GM12892 (cell line): ENCODE measurements around the gene PREX1.

Experiments
- DNase-seq: peaks from one replicate; pipeline ENCODE4 v3.0.0; 2011; ENCODE audit not compliant: insufficient read length
- FAIRE-seq: peaks from 2 replicates; lab custom pipeline; 2011; peaks lifted over from hg19 to GRCh38; lab: Jason Lieb, UNC
- POLR2A ChIP-seq: IDR thresholded peaks from 2 replicates; pipeline ENCODE4 v1.6.1; 2011; ENCODE audit warnings: low read depth, low read length, control low read depth
- POLR2AphosphoS5 ChIP-seq: IDR thresholded peaks from 2 replicates; pipeline ENCODE4 v1.6.1; 2011; ENCODE audit warnings: low read depth, low read length, control low read depth
- TAF1 ChIP-seq: IDR thresholded peaks from 2 replicates; pipeline ENCODE4 v1.6.1; 2011; ENCODE audit warnings: low read depth, mild to moderate bottlenecking, control low read depth, low read length, borderline replicate concordance

Gene PREX1

GRCh38 chr20:48748556-48748955 is 79.2 kb downstream of the PREX1 start:
- TF ChIP-seq POLR2A (no peak), POLR2AphosphoS5 (no peak), TAF1 (no peak)
- DNase-seq (no peak), FAIRE-seq (no peak)

DNA sequence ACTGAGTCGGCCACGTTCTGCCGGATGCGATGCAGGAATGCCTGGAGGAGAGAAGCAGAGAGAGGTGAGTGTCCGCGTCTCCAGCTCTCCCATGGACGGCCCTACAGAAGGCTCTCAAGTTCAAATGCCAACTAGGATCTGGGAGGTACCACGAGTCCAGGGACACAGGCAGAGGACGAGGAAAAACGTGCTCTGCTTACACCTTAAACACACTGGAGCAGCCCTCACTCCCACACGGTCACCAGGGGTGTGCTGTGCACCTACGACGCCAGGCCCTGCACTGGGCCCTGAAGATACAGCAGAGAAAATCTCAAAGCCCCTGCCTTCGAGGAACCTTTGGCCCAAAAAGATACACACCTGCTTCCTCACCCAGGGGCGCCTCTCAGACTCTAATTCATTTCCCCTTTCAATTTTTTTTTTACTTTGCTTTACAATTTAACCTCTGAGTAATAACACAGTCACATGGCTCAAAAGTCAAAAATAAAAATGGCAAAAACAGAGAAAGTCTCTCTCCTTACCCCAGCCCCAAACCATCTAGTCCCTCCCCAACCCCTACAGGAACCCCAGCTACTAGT is 79.9 kb downstream of the PREX1 start:
- TF ChIP-seq POLR2A: no peak
- no peak for TF ChIP-seq TAF1
- no peak for TF ChIP-seq POLR2AphosphoS5
- DNase-seq (no peak), FAIRE-seq (no peak)

DNA sequence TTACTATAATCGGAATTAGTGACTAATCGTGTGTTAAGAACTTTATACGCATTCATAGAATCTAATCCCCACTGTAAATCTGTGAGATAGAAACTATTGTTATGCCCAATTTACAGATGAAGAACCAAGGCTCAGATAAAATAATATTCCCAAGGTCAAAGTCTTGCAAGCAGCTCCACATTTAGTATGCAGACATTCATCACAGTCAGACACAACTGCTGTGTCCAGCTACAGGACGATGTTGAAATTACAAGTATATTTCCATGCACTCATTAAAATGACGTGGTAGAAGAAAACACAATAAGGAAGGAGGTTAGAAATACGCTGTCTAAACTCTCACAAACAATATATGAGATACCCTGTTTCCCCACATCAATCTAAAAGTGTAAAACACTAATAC is 82.5 kb downstream of the PREX1 start:
- no peak for DNase-seq
- no peak for TF ChIP-seq TAF1
- TF ChIP-seq POLR2AphosphoS5: no peak
- TF ChIP-seq POLR2A: no peak
- no peak for FAIRE-seq

- FAIRE-seq: no peak
- TF ChIP-seq TAF1 (no peak), POLR2A (no peak), POLR2AphosphoS5 (no peak)
- DNase-seq: no peak
Observed at GRCh38 chr20:48744515-48744914, 83.3 kb downstream of the PREX1 start.

GRCh38 chr20:48743807-48744206 is 84.0 kb downstream of the PREX1 start:
- FAIRE-seq (no peak), DNase-seq (no peak)
- TF ChIP-seq POLR2AphosphoS5 (no peak), TAF1 (no peak), POLR2A (no peak)

DNA sequence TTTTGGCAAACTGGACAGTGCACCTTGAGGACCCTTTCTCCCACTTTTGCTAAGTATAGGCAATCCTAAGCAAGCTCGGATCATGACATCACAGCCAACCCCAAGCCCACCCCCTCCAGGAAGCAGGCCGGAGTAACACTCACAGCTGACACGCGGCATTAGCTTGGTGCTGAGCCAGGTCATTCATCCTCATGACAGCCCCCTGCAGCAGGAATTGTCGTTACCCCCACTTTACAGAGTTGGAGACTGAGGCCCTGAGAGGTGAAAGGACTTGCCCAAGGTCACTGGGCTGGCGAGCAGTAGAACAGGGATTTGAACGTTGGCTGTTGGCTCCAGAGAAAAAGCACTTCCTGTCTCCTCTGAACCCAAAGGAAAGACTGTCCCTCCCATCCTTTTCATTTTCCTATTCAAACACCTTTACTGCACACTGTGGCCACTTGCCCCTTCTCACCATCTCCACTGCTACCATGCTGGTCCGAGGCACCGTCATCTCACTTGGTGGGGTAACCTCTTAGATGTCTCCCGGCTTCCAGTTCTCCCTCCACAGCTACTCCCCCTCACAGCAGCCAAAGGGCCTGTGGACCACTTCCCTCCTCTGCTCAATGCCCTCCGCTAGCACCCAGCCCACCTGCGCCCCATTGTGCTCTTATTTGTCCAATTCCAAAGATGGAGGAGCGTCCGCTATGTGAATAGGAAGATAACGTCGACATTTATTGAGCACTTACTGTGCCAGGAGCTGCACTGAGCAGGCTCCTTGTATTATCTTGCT is 84.7 kb downstream of the PREX1 start:
- TF ChIP-seq POLR2A: no peak
- TF ChIP-seq POLR2AphosphoS5: no peak
- no peak for TF ChIP-seq TAF1
- no peak for DNase-seq
- FAIRE-seq: no peak

DNA sequence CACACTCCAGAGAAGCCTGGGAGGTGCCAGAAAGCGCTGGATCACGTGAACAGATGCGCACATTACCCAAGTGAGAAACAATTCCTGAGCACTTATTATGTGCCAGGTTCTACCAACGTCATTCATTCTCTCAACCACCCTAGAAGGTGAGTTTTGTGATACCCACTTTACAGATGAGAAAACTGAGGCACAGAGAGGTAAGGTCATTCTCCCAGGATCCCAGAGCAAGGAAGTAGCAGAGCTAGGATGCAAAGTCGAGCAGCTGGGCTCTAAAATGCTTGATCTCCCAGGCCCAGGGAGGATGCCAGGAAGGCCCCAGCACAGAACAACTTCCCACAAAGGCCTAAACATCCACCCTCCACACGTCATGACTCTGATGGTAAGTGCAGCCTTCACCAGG is 85.6 kb downstream of the PREX1 start:
- TF ChIP-seq POLR2A (no peak), POLR2AphosphoS5 (no peak), TAF1 (no peak)
- FAIRE-seq: no peak
- DNase-seq: no peak

GRCh38 chr20:48741669-48742068 is 86.1 kb downstream of the PREX1 start:
- DNase-seq (no peak), FAIRE-seq (no peak)
- TF ChIP-seq POLR2AphosphoS5: no peak
- no peak for TF ChIP-seq POLR2A
- TF ChIP-seq TAF1: no peak

- DNase-seq (no peak), FAIRE-seq (no peak)
- TF ChIP-seq TAF1 (no peak), POLR2A (no peak), POLR2AphosphoS5 (no peak)
Observed at GRCh38 chr20:48740712-48741111, 87.1 kb downstream of the PREX1 start.

DNA sequence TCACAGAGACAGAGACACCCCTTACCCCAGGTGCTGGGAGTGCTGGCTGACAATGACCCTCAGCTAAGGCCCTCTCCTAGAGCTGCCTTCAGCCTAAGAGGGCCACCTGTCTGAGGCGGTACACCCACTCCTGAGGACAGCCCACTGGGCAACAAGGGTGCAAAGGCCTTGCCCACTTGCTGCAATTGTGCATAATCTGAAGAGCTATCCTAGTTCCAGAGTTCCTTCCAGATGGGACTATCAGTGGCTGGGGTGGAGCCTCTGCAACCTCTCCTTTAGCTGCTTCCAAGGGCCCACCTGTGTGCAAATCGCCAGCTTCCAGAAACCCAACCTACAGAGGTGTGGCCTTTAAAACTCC is 87.5 kb downstream of the PREX1 start:
- FAIRE-seq (peak; percentile 88), DNase-seq (no peak)
- 0 out of 2 replicates have a peak, but pooled peaks have one; percentile 39 for TF ChIP-seq POLR2AphosphoS5
- no peak; the same call in 1 of the 2 replicates for TF ChIP-seq POLR2A

GRCh38 chr20:48739395-48740291 is 88.2 kb downstream of the PREX1 start:
- no peak for DNase-seq
- FAIRE-seq: peak; percentile 92
- no peak for TF ChIP-seq TAF1
- no peak for TF ChIP-seq POLR2A
- no peak for TF ChIP-seq POLR2AphosphoS5

- DNase-seq: no peak
- TF ChIP-seq POLR2AphosphoS5: peak; percentile 77
- 0 out of 2 replicates have a peak, but pooled peaks have one; percentile 47 for TF ChIP-seq TAF1
- TF ChIP-seq POLR2A: peak; percentile 60
- peak; percentile 97 for FAIRE-seq
Observed at GRCh38 chr20:48738399-48739304, 89.1 kb downstream of the PREX1 start.
